ENCODE data around the gene FDXR. TPM values are rescaled to one million over a fixed set of nuclear protein-coding genes. Genes with fewer than 3 reads are reported as not detected.

FDXR gene
- total and polyA plus RNA-seq, 12 donors = 159 to 835 (median 444) TPM

- H3K27ac ChIP-seq = no peak overlapping the region
- DNase-seq = no peak
- intact Hi-C loops (cut with DNase I) = loop anchor here (5.0 kb wide), 1 partner anchor 36 kb away; no protein-coding TSS in a partner anchor
- TF ChIP-seq POLR2A (IDR thresholded peaks at IDR 0.05) = no peak
- TF ChIP-seq, protein P1, sequence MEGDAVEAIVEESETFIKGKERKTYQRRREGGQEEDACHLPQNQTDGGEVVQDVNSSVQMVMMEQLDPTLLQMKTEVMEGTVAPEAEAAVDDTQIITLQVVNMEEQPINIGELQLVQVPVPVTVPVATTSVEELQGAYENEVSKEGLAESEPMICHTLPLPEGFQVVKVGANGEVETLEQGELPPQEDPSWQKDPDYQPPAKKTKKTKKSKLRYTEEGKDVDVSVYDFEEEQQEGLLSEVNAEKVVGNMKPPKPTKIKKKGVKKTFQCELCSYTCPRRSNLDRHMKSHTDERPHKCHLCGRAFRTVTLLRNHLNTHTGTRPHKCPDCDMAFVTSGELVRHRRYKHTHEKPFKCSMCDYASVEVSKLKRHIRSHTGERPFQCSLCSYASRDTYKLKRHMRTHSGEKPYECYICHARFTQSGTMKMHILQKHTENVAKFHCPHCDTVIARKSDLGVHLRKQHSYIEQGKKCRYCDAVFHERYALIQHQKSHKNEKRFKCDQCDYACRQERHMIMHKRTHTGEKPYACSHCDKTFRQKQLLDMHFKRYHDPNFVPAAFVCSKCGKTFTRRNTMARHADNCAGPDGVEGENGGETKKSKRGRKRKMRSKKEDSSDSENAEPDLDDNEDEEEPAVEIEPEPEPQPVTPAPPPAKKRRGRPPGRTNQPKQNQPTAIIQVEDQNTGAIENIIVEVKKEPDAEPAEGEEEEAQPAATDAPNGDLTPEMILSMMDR (IDR thresholded peaks at IDR 0.05) = no peak
- H3K36me3 ChIP-seq (replicated peaks in 1 of 2) = no peaks in the 10 kb centered on the region
- peaks cover 24% of the 10 kb centered on the region for H3K27me3 ChIP-seq
- peak overlapping the region in 1 of 4 donors; percentile 65 for H3K4me3 ChIP-seq
- 82 to 96% (median 84%) methylated on average over 2 of the region's 2 CpGs for WGBS, 4 donors
- no peaks in the 10 kb centered on the region for H3K9me3 ChIP-seq (replicated peaks in 1 of 3)
- peaks cover 13 to 20% of the 10 kb centered on the region in 2 donors for H3K4me1 ChIP-seq (replicated peaks in 1 of 2)
Observed at GRCh38 chr17:74921769-74922168, 49.0 kb upstream of the FDXR start.

- WGBS, 4 donors = 55 to 82% (median 68%) methylated on average over 15 to 19 of the region's 19 CpGs
- H3K4me3 ChIP-seq = no peak overlapping the region
- peaks cover 13 to 20% of the 10 kb centered on the region in 2 donors for H3K4me1 ChIP-seq (replicated peaks in 1 of 2)
- no peaks in the 10 kb centered on the region for H3K36me3 ChIP-seq (replicated peaks in 1 of 2)
- DNase-seq = no peak
- H3K9me3 ChIP-seq (replicated peaks in 1 of 3) = no peaks in the 10 kb centered on the region
- intact Hi-C loops (cut with DNase I) = loop anchor here (5.0 kb wide), 1 partner anchor 36 kb away; no protein-coding TSS in a partner anchor
- H3K27ac ChIP-seq = no peak overlapping the region
- H3K27me3 ChIP-seq = peaks cover 24% of the 10 kb centered on the region
- no peak for TF ChIP-seq POLR2A (IDR thresholded peaks at IDR 0.05)
- TF ChIP-seq, protein P1 (IDR thresholded peaks at IDR 0.05) = no peak
Observed at GRCh38 chr17:74921026-74921681, 48.4 kb upstream of the FDXR start.

GRCh38 chr17:74920642-74921025 is 47.8 kb upstream of the FDXR start:
- no peak for DNase-seq
- Histone ChIP-seq H3K36me3 (replicated peaks in 1 of 2) (no peaks in the 10 kb centered on the region), H3K4me1 (replicated peaks in 1 of 2) (peaks cover 13 to 20% of the 10 kb centered on the region in 2 donors), H3K27me3 (peaks cover 21% of the 10 kb centered on the region), H3K4me3 (no peak overlapping the region), H3K27ac (no peak overlapping the region), H3K9me3 (replicated peaks in 1 of 3) (no peaks in the 10 kb centered on the region)
- 66 to 82% (median 71%) methylated on average over 6 of the region's 6 CpGs for WGBS, 4 donors
- intact Hi-C loops (cut with DNase I) = loop anchor here (5.0 kb wide), 1 partner anchor 37 kb away; no protein-coding TSS in a partner anchor
- TF ChIP-seq POLR2A (IDR thresholded peaks at IDR 0.05) = no peak
- TF ChIP-seq, protein P1 (IDR thresholded peaks at IDR 0.05) = no peak

DNA sequence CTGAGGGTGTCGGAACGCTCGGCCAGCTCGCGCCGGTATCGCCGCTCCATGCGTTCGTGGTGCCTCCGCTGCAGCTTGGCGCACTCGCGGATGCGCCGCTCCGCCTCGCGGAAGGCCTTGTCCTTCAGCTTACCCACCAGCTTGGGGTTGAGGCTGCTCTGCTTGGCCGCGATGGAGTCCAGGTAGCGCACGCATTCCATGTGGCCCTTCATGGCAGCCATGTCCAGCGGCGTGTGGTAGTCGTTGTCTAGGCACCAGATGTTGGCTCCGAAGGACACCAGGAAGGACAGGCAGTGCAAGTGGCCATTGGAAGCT is 47.5 kb upstream of the FDXR start:
- Histone ChIP-seq H3K9me3 (replicated peaks in 1 of 3) (no peaks in the 10 kb centered on the region), H3K4me3 (no peak overlapping the region), H3K27me3 (peaks cover 17% of the 10 kb centered on the region), H3K4me1 (replicated peaks in 1 of 2) (peaks cover 13 to 20% of the 10 kb centered on the region in 2 donors), H3K27ac (no peak overlapping the region), H3K36me3 (replicated peaks in 1 of 2) (no peaks in the 10 kb centered on the region)
- WGBS, 4 donors = 84 to 98% (median 88%) methylated on average over 15 to 27 of the region's 27 CpGs
- intact Hi-C loops (cut with DNase I) = loop anchor here (5.0 kb wide), 1 partner anchor 37 kb away; no protein-coding TSS in a partner anchor
- TF ChIP-seq, protein P1 (IDR thresholded peaks at IDR 0.05) = no peak
- no peak for DNase-seq

All from adrenal gland (tissue), 12 donors.